B cell (primary cell): ENCODE results near the gene POLD4. TPM values are rescaled to one million over a fixed set of nuclear protein-coding genes. Genes with fewer than 3 reads are reported as not detected.

ENCODE experiments used
- ATAC-seq: fragments of 200-7000 bp; cut with Tn5 transposase; one replicate; pipeline ENCODE4 v1.10.0; 2021; ENCODE audit warnings: low read depth, mild to moderate bottlenecking, moderate number of reproducible peaks, moderate library complexity
- CTCF ChIA-PET: fragments of 350-600 bp; sonication (Branson Sonifier 250); formaldehyde crosslinking; loops from one replicate; lab custom pipeline; 2021; ENCODE audit warnings: antibody characterized with exemption, inconsistent platforms; lab: Charles Lee
- POLR2A ChIA-PET: fragments of 350-600 bp; sonication (Branson Sonifier 250); formaldehyde crosslinking; loops from one replicate; lab custom pipeline; 2021; ENCODE audit warnings: antibody characterized with exemption; lab: Charles Lee
- DNase-seq: peaks from one replicate; pipeline ENCODE4 v3.0.0; 2013
- H2AFZ ChIP-seq: 2 replicates; pipeline ENCODE4 v1.6.1; 2012; ENCODE audit warnings: mild to moderate bottlenecking, low read depth, low read length; ENCODE audit not compliant: insufficient read depth, poor library complexity, severe bottlenecking
- H3K27ac ChIP-seq, 2 donors: 1 replicate in 1 of 2; 2 replicates in 1 of 2; pipeline ENCODE4 v1.5.1; 2012 to 2013; ENCODE audit warnings: low read length in 2 of 2, mild to moderate bottlenecking in 2 of 2, moderate library complexity in 1 of 2
- H3K27me3 ChIP-seq, 4 experiments: fragments of 200-600 bp in 1 of 4; sonication (generic) in 1 of 4; replicated peaks in 1 of 4; 1 replicate in 2 of 4; 2 replicates in 2 of 4; pipeline versions ENCODE4 v1.6.1 to v1.7.0; 2013 to 2016; ENCODE audit warnings: low read length in 3 of 4, mild to moderate bottlenecking in 2 of 4, mixed read lengths in 1 of 4, moderate library complexity in 1 of 4; ENCODE audit not compliant: insufficient read depth in 4 of 4, control insufficient read depth in 3 of 4; ENCODE audit errors: control extremely low read depth in 1 of 4
- H3K36me3 ChIP-seq, 2 experiments: replicated peaks in 1 of 2; 1 replicate in 1 of 2; 2 replicates in 1 of 2; pipeline versions ENCODE4 v1.6.1 to v1.7.1; 2013; ENCODE audit warnings: low read length in 1 of 2; ENCODE audit not compliant: insufficient read depth in 2 of 2, control insufficient read depth in 1 of 2; ENCODE audit errors: control extremely low read depth in 1 of 2, extremely low read depth in 1 of 2
- H3K4me1 ChIP-seq, 2 donors: fragments of 200-600 bp in 1 of 2; sonication (generic) in 1 of 2; 1 replicate in 1 of 2; 2 replicates in 1 of 2; pipeline versions ENCODE4 v1.5.1 to v1.6.1; 2013 to 2017; ENCODE audit warnings: low read length in 2 of 2; ENCODE audit not compliant: control insufficient read depth in 2 of 2, insufficient read depth in 2 of 2
- H3K4me2 ChIP-seq: replicated peaks from 2 replicates; pipeline ENCODE3; 2012; ENCODE audit warnings: mild to moderate bottlenecking, low read depth, low read length; ENCODE audit not compliant: poor library complexity, severe bottlenecking
- H3K4me3 ChIP-seq, 5 experiments: fragments of 200-600 bp in 1 of 5; sonication (generic) in 1 of 5; 1 replicate in 3 of 5; 2 replicates in 2 of 5; pipeline versions ENCODE4 v1.5.1 to v1.7.0; 2011 to 2016; ENCODE audit warnings: low read length in 4 of 5, mild to moderate bottlenecking in 4 of 5, low read depth in 2 of 5, control low read depth in 1 of 5, moderate library complexity in 1 of 5; ENCODE audit not compliant: insufficient read depth in 1 of 5; ENCODE audit errors: control extremely low read depth in 1 of 5, extremely low read depth in 1 of 5
- H3K79me2 ChIP-seq: fragments of 200-600 bp; sonication (generic); one replicate; pipeline ENCODE4 v1.6.0; 2016; ENCODE audit warnings: low read length; ENCODE audit not compliant: control insufficient read depth, insufficient read depth
- H3K9ac ChIP-seq: fragments of 200-600 bp; sonication (generic); 2 replicates; pipeline ENCODE4 v1.6.1; 2017; ENCODE audit warnings: mild to moderate bottlenecking, low read length, moderate library complexity
- H3K9me3 ChIP-seq, 3 donors: one replicate each; pipeline versions ENCODE4 v1.6.1 to v1.7.1; 2013; ENCODE audit warnings: low read length in 2 of 3; ENCODE audit not compliant: control insufficient read depth in 2 of 3, insufficient read depth in 1 of 3; ENCODE audit errors: control extremely low read depth in 1 of 3
- H4K20me1 ChIP-seq: 2 replicates; pipeline ENCODE4 v1.6.0; 2012; ENCODE audit warnings: mild to moderate bottlenecking, low read length; ENCODE audit not compliant: insufficient read depth, control insufficient read depth, poor library complexity, severe bottlenecking
- H3K27ac Mint-ChIP-seq: one replicate; pipeline ENCODE4 v1.8.0; 2021; ENCODE audit warnings: mixed read lengths
- H3K27me3 Mint-ChIP-seq: one replicate; pipeline ENCODE4 v1.8.0; 2021; ENCODE audit warnings: mixed read lengths
- H3K4me1 Mint-ChIP-seq: one replicate; pipeline ENCODE4 v1.8.0; 2021; ENCODE audit warnings: mixed read lengths
- H3K4me3 Mint-ChIP-seq: one replicate; pipeline ENCODE4 v1.8.0; 2021; ENCODE audit warnings: mixed read lengths
- H3K9me3 Mint-ChIP-seq: one replicate; pipeline ENCODE4 v1.8.0; 2022; ENCODE audit warnings: mixed read lengths; ENCODE audit not compliant: insufficient read depth
- CTCF ChIP-seq: fragments of 200-600 bp; IDR thresholded peaks from one replicate; pipeline ENCODE4 v1.8.0; 2022; ENCODE audit warnings: antibody characterized with exemption, mild to moderate bottlenecking
- EZH2 ChIP-seq: IDR thresholded peaks from 2 replicates; pipeline ENCODE4 v1.6.1; 2012; ENCODE audit warnings: borderline replicate concordance, low read depth, mild to moderate bottlenecking, moderate library complexity, low read length; ENCODE audit not compliant: insufficient read depth, poor library complexity, severe bottlenecking
- WGBS: methylation state at CpG from one replicate; pipeline ENCODE4 v1.1.5; 2013; ENCODE audit warnings: missing lambda C conversion rate; ENCODE audit not compliant: insufficient coverage; 5-methylcytosine and 5-hydroxymethylcytosine counted together
- intact Hi-C: fragments of 100-400 bp; cut with micrococcal nuclease; formaldehyde crosslinking; loops from one replicate; pipeline ENCODE4 v1.10.0; 2022
- polyA plus RNA-seq: library from polyadenylated mRNA; depleted of rRNA; stranded (reverse); fragments of >200 nt; gene quantifications from 2 replicates; pipeline ENCODE4 v1.2.3, GENCODE V29; 2012
- total RNA-seq, 2 donors: library from RNA; stranded (reverse); fragments of 120-200 nt in 1 of 2; gene quantifications; 1 replicate in 1 of 2; 2 replicates in 1 of 2; pipeline versions ENCODE4 v1.2.3 to v1.2.4, GENCODE V29; 2013 to 2022

Gene POLD4
- total and polyA plus RNA-seq, 2 donors (not counting 1 experiment from before 2014, with no cell fraction given), result 210 to 559 TPM

- Histone ChIP-seq H3K79me2 (peaks cover 7% of the 10 kb centered on the region), H3K36me3 (no peaks in the 10 kb centered on the region), H3K4me1 (peaks cover 14 to 26% of the 10 kb centered on the region in 2 donors), H3K4me3 (no peak overlapping the region), H4K20me1 (no peaks in the 10 kb centered on the region), H3K9ac (no peak overlapping the region), H2AFZ (no peak overlapping the region), H3K27me3 (no peaks in the 10 kb centered on the region), H3K9me3 (no peaks in the 10 kb centered on the region), H3K4me2 (peak overlapping the region; percentile 14), H3K27ac (no peak overlapping the region)
- Mint-ChIP-seq H3K4me1 (peaks cover 18% of the 10 kb centered on the region), H3K9me3 (no peaks in the 10 kb centered on the region), H3K27ac (peak overlapping the region; percentile 56), H3K27me3 (no peaks in the 10 kb centered on the region), H3K4me3 (no peak overlapping the region)
- CTCF ChIA-PET, result interaction anchor here (0.6 to 10.5 kb wide), 7 partner anchors 8 to 57 kb away, joined by 3 to 229 read pairs (median 3); partner anchors contain the start of gene GRK2
- ATAC-seq (no peak), DNase-seq (no peak)
- intact Hi-C loops, result no loop called here
- POLR2A ChIA-PET, result interaction anchor here (0.6 kb wide), 2 partner anchors 60 to 83 kb away, joined by 3 to 4 read pairs; partner anchors contain the start of gene CLCF1
- TF ChIP-seq EZH2, result no peak
- no peak for TF ChIP-seq CTCF
- WGBS, result 99% methylated on average over 9 of the region's 11 CpGs
These were observed 40.0 kb downstream of the POLD4 start for GRCh38 chr11:67313125-67313890.
